Naive B cell (primary cell): ENCODE results near the gene PPP2R2D. TPM values are rescaled to one million over a fixed set of nuclear protein-coding genes. Genes with fewer than 3 reads are reported as not detected.

Experiments
- ATAC-seq, 2 donors: fragments of 150-1000 bp; cut with Tn5 transposase; 2 replicates each; pipeline ENCODE4 v1.10.0; 2021; ENCODE audit warnings: low read depth in 2 of 2, mild to moderate bottlenecking in 2 of 2, moderate library complexity in 2 of 2
- DNase-seq: peaks from one replicate; pipeline ENCODE4 v3.0.0; 2022
- H3K27ac Mint-ChIP-seq, 6 donors: one replicate each; pipeline ENCODE4 v1.8.0; 2020 to 2022; ENCODE audit warnings: mild to moderate bottlenecking in 6 of 6, mixed read lengths in 6 of 6, moderate library complexity in 5 of 6, inconsistent platforms in 2 of 6
- H3K27me3 Mint-ChIP-seq, 3 donors: one replicate each; pipeline ENCODE4 v1.8.0; 2021 to 2022; ENCODE audit warnings: mixed read lengths in 3 of 3, mild to moderate bottlenecking in 1 of 3
- H3K36me3 Mint-ChIP-seq, 2 donors: one replicate each; pipeline ENCODE4 v1.8.0; 2020 to 2022; ENCODE audit warnings: mixed read lengths in 2 of 2, inconsistent platforms in 1 of 2, mild to moderate bottlenecking in 1 of 2
- H3K4me1 Mint-ChIP-seq, 3 donors: one replicate each; pipeline ENCODE4 v1.8.0; 2020 to 2022; ENCODE audit warnings: mixed read lengths in 3 of 3, inconsistent platforms in 1 of 3, mild to moderate bottlenecking in 1 of 3, moderate library complexity in 1 of 3
- H3K4me3 Mint-ChIP-seq, 8 donors: one replicate each; pipeline ENCODE4 v1.8.0; 2020 to 2022; ENCODE audit warnings: mild to moderate bottlenecking in 8 of 8, mixed read lengths in 8 of 8, moderate library complexity in 8 of 8, inconsistent platforms in 2 of 8
- H3K9me3 Mint-ChIP-seq, 7 donors: one replicate each; pipeline ENCODE4 v1.8.0; 2020 to 2022; ENCODE audit warnings: mixed read lengths in 7 of 7, mild to moderate bottlenecking in 5 of 7, inconsistent platforms in 2 of 7, moderate library complexity in 1 of 7
- polyA plus RNA-seq, 6 donors: library from polyadenylated mRNA; unstranded; fragments of 300-500 nt; fragmentation: Illumina TruSeq; gene quantifications; one replicate each; pipeline ENCODE4 v1.2.3, GENCODE V29; 2021; ENCODE audit warnings: low read depth in 6 of 6

PPP2R2D gene
- polyA plus RNA-seq, 6 donors from 2014 or later = 15.0 to 27.4 (median 22.3) TPM

GRCh38 chr10:131885391-131886165 lies 15.2 kb upstream of the PPP2R2D start:
- no peaks in the 10 kb centered on the region for H3K4me1 Mint-ChIP-seq
- no peak overlapping the region for H3K4me3 Mint-ChIP-seq
- peak; percentile 98 to 99 for ATAC-seq
- H3K36me3 Mint-ChIP-seq = no peaks in the 10 kb centered on the region
- peak; percentile 68 for DNase-seq
- peaks cover 7 to 14% (median 9%) of the 10 kb centered on the region in 3 donors for H3K27me3 Mint-ChIP-seq
- no peak overlapping the region for H3K27ac Mint-ChIP-seq
- peaks cover 0 to 3% (median 0%) of the 10 kb centered on the region in 7 donors for H3K9me3 Mint-ChIP-seq

- no peak overlapping the region for H3K4me3 Mint-ChIP-seq
- ATAC-seq = no peak
- no peaks in the 10 kb centered on the region for H3K36me3 Mint-ChIP-seq
- DNase-seq = no peak
- H3K4me1 Mint-ChIP-seq = no peaks in the 10 kb centered on the region
- no peak overlapping the region for H3K27ac Mint-ChIP-seq
- H3K9me3 Mint-ChIP-seq = no peaks in the 10 kb centered on the region
- H3K27me3 Mint-ChIP-seq = peaks cover 7 to 11% (median 9%) of the 10 kb centered on the region in 3 donors
These were observed 14.6 kb upstream of the PPP2R2D start for GRCh38 chr10:131886237-131886636.

GRCh38 chr10:131888186-131888604 lies 12.6 kb upstream of the PPP2R2D start:
- DNase-seq (no peak), ATAC-seq (no peak)
- peaks cover 14 to 27% (median 15%) of the 10 kb centered on the region in 3 donors for H3K27me3 Mint-ChIP-seq
- no peak overlapping the region for H3K27ac Mint-ChIP-seq
- H3K9me3 Mint-ChIP-seq = no peaks in the 10 kb centered on the region
- no peaks in the 10 kb centered on the region for H3K4me1 Mint-ChIP-seq
- no peaks in the 10 kb centered on the region for H3K36me3 Mint-ChIP-seq
- no peak overlapping the region for H3K4me3 Mint-ChIP-seq

- H3K27ac Mint-ChIP-seq = no peak overlapping the region
- H3K4me3 Mint-ChIP-seq = no peak overlapping the region
- no peaks in the 10 kb centered on the region for H3K9me3 Mint-ChIP-seq
- H3K4me1 Mint-ChIP-seq = no peaks in the 10 kb centered on the region
- DNase-seq = no peak
- no peaks in the 10 kb centered on the region for H3K36me3 Mint-ChIP-seq
- peaks cover 11 to 36% (median 23%) of the 10 kb centered on the region in 3 donors for H3K27me3 Mint-ChIP-seq
- no peak for ATAC-seq
These were observed 11.1 kb upstream of the PPP2R2D start for GRCh38 chr10:131889755-131890154.

GRCh38 chr10:131890276-131891195 lies 10.3 kb upstream of the PPP2R2D start:
- DNase-seq = no peak
- no peaks in the 10 kb centered on the region for H3K36me3 Mint-ChIP-seq
- ATAC-seq = no peak
- H3K9me3 Mint-ChIP-seq = no peaks in the 10 kb centered on the region
- H3K4me1 Mint-ChIP-seq = no peaks in the 10 kb centered on the region
- no peak overlapping the region for H3K4me3 Mint-ChIP-seq
- peaks cover 8 to 32% (median 23%) of the 10 kb centered on the region in 3 donors for H3K27me3 Mint-ChIP-seq
- H3K27ac Mint-ChIP-seq = no peak overlapping the region

- H3K36me3 Mint-ChIP-seq = no peaks in the 10 kb centered on the region
- H3K27me3 Mint-ChIP-seq = peaks cover 6 to 26% (median 23%) of the 10 kb centered on the region in 3 donors
- no peak overlapping the region for H3K4me3 Mint-ChIP-seq
- ATAC-seq = no peak
- H3K9me3 Mint-ChIP-seq = no peaks in the 10 kb centered on the region
- no peaks in the 10 kb centered on the region for H3K4me1 Mint-ChIP-seq
- H3K27ac Mint-ChIP-seq = no peak overlapping the region
- no peak for DNase-seq
These were observed 9.4 kb upstream of the PPP2R2D start for GRCh38 chr10:131891196-131891928.

GRCh38 chr10:131891929-131892805 lies 8.6 kb upstream of the PPP2R2D start:
- Mint-ChIP-seq H3K27ac (peak overlapping the region in 1 of 6 donors; percentile 0), H3K9me3 (no peaks in the 10 kb centered on the region), H3K4me3 (no peak overlapping the region), H3K36me3 (no peaks in the 10 kb centered on the region), H3K27me3 (peaks cover 6 to 28% (median 23%) of the 10 kb centered on the region in 3 donors), H3K4me1 (no peaks in the 10 kb centered on the region)
- DNase-seq (no peak), ATAC-seq (no peak)

- no peaks in the 10 kb centered on the region for H3K9me3 Mint-ChIP-seq
These were observed 7.8 kb upstream of the PPP2R2D start for GRCh38 chr10:131892806-131893675.

GRCh38 chr10:131895116-131895515 lies 5.7 kb upstream of the PPP2R2D start:
- Mint-ChIP-seq H3K4me3 (peak overlapping the region in 1 of 8 donors; percentile 15), H3K4me1 (peaks cover 9 to 12% (median 11%) of the 10 kb centered on the region in 3 donors), H3K9me3 (peaks cover 0 to 2% (median 0%) of the 10 kb centered on the region in 7 donors), H3K27me3 (peaks cover 16 to 46% (median 34%) of the 10 kb centered on the region in 3 donors), H3K36me3 (no peaks in the 10 kb centered on the region), H3K27ac (no peak overlapping the region)
- DNase-seq = no peak
- ATAC-seq = no peak

More at GRCh38 chr10:131892806-131893675, 7.8 kb upstream of the PPP2R2D start:
- no peak for ATAC-seq
- Mint-ChIP-seq H3K27ac (no peak overlapping the region), H3K4me3 (no peak overlapping the region), H3K4me1 (no peaks in the 10 kb centered on the region), H3K36me3 (no peaks in the 10 kb centered on the region), H3K27me3 (peaks cover 7 to 31% (median 21%) of the 10 kb centered on the region in 3 donors)
- no peak for DNase-seq

- Mint-ChIP-seq H3K9me3 (peaks cover 0 to 2% (median 0%) of the 10 kb centered on the region in 7 donors), H3K4me1 (peaks cover 9 to 15% (median 12%) of the 10 kb centered on the region in 3 donors), H3K4me3 (no peak overlapping the region), H3K27me3 (peaks cover 16 to 42% (median 34%) of the 10 kb centered on the region in 3 donors), H3K27ac (no peak overlapping the region), H3K36me3 (no peaks in the 10 kb centered on the region)
- no peak for ATAC-seq
- no peak for DNase-seq
These were observed 4.4 kb upstream of the PPP2R2D start for GRCh38 chr10:131896403-131896802.

GRCh38 chr10:131897297-131897899 lies 3.4 kb upstream of the PPP2R2D start:
- Mint-ChIP-seq H3K27me3 (peaks cover 10 to 34% (median 33%) of the 10 kb centered on the region in 3 donors), H3K9me3 (peaks cover 0 to 2% (median 0%) of the 10 kb centered on the region in 7 donors), H3K4me1 (peaks cover 16 to 22% (median 18%) of the 10 kb centered on the region in 3 donors), H3K27ac (peak overlapping the region in 2 of 6 donors; percentile 21 to 61), H3K36me3 (no peaks in the 10 kb centered on the region), H3K4me3 (peak overlapping the region in 1 of 8 donors; percentile 50)
- DNase-seq (no peak), ATAC-seq (no peak)
